H9 (cell line): ENCODE results near the gene PRSS27. TPM values are rescaled to one million over a fixed set of nuclear protein-coding genes. Genes with fewer than 3 reads are reported as not detected.

Source experiments
- DNase-seq: peaks from one replicate; pipeline ENCODE4 v3.0.0-alpha.2; 2017
- H2AFZ ChIP-seq: one replicate; pipeline ENCODE4 v1.6.1; 2013; ENCODE audit warnings: mild to moderate bottlenecking, low read length, control low read depth, moderate library complexity
- H2AK5ac ChIP-seq: 2 replicates; pipeline ENCODE4 v1.6.1; 2013; ENCODE audit warnings: low read length, control low read depth, mixed read lengths; ENCODE audit not compliant: insufficient read length
- H2BK120ac ChIP-seq: one replicate; pipeline ENCODE4 v1.6.1; 2013; ENCODE audit warnings: low read depth, mild to moderate bottlenecking, low read length, control low read depth, inconsistent platforms; ENCODE audit not compliant: poor library complexity, severe bottlenecking
- H2BK12ac ChIP-seq: 2 replicates; pipeline ENCODE4 v1.6.1; 2013; ENCODE audit warnings: low read length, control low read depth, mixed read lengths, low read depth; ENCODE audit not compliant: insufficient read length
- H2BK15ac ChIP-seq: 2 replicates; pipeline ENCODE4 v1.6.1; 2013; ENCODE audit warnings: low read depth, low read length, control low read depth
- H2BK20ac ChIP-seq: one replicate; pipeline ENCODE4 v1.6.1; 2013; ENCODE audit warnings: low read depth, mild to moderate bottlenecking, low read length, control low read depth, inconsistent platforms; ENCODE audit not compliant: poor library complexity, severe bottlenecking
- H2BK5ac ChIP-seq: 2 replicates; pipeline ENCODE4 v1.6.1; 2013; ENCODE audit warnings: low read length, control low read depth, mixed read lengths; ENCODE audit not compliant: insufficient read length
- H3K14ac ChIP-seq: 2 replicates; pipeline ENCODE4 v1.6.1; 2013; ENCODE audit warnings: low read length, control low read depth; ENCODE audit not compliant: insufficient read depth
- H3K18ac ChIP-seq: 2 replicates; pipeline ENCODE4 v1.6.1; 2013; ENCODE audit warnings: low read depth, mild to moderate bottlenecking, mixed read lengths, low read length, control low read depth; ENCODE audit not compliant: insufficient read length
- H3K23ac ChIP-seq: 2 replicates; pipeline ENCODE4 v1.6.1; 2013; ENCODE audit warnings: low read length, control low read depth, mixed read lengths, low read depth; ENCODE audit not compliant: insufficient read length
- H3K23me2 ChIP-seq: 2 replicates; pipeline ENCODE4 v1.6.1; 2013; ENCODE audit warnings: low read depth, mild to moderate bottlenecking, mixed read lengths, low read length, control low read depth; ENCODE audit not compliant: insufficient read length, poor library complexity, severe bottlenecking
- H3K27ac ChIP-seq: 2 replicates; pipeline ENCODE4 v1.5.1; 2013; ENCODE audit warnings: low read length, control low read depth, mixed read lengths, low read depth; ENCODE audit not compliant: insufficient read length
- H3K27me3 ChIP-seq: 2 replicates; pipeline ENCODE4 v1.6.1; 2013; ENCODE audit warnings: low read length, control low read depth, inconsistent platforms; ENCODE audit not compliant: insufficient read depth
- H3K4ac ChIP-seq: 2 replicates; pipeline ENCODE4 v1.6.1; 2013; ENCODE audit warnings: low read depth, mild to moderate bottlenecking, control low read depth, inconsistent platforms, low read length, moderate library complexity
- H3K4me1 ChIP-seq: 2 replicates; pipeline ENCODE4 v1.6.1; 2013; ENCODE audit warnings: low read length, control low read depth, inconsistent platforms; ENCODE audit not compliant: insufficient read depth
- H3K4me2 ChIP-seq: 2 replicates; pipeline ENCODE4 v1.6.1; 2013; ENCODE audit warnings: low read length, control low read depth, mixed read lengths; ENCODE audit not compliant: insufficient read length, insufficient read depth
- H3K56ac ChIP-seq: 2 replicates; pipeline ENCODE4 v1.6.1; 2013; ENCODE audit warnings: low read depth, mild to moderate bottlenecking, mixed read lengths, low read length, control low read depth; ENCODE audit not compliant: insufficient read length
- H3K79me1 ChIP-seq: 2 replicates; pipeline ENCODE4 v1.6.1; 2013; ENCODE audit warnings: low read depth, mild to moderate bottlenecking, moderate library complexity, low read length, control low read depth, inconsistent platforms; ENCODE audit not compliant: insufficient read depth, poor library complexity, severe bottlenecking
- H3K79me2 ChIP-seq: 2 replicates; pipeline ENCODE4 v1.6.1; 2013; ENCODE audit warnings: low read length, control low read depth, inconsistent platforms; ENCODE audit not compliant: insufficient read depth
- H3K9ac ChIP-seq: 2 replicates; pipeline ENCODE4 v1.6.1; 2013; ENCODE audit warnings: low read length, control low read depth, mixed read lengths; ENCODE audit not compliant: insufficient read length; ENCODE audit errors: extremely low read depth
- H3K9me3 ChIP-seq: one replicate; pipeline ENCODE4 v1.6.1; 2013; ENCODE audit warnings: low read depth, low read length, inconsistent platforms; ENCODE audit not compliant: control insufficient read depth
- H3T11ph ChIP-seq: one replicate; pipeline ENCODE4 v1.6.1; 2013; ENCODE audit warnings: mild to moderate bottlenecking, low read length, control low read depth, inconsistent platforms
- H4K20me1 ChIP-seq: one replicate; pipeline ENCODE4 v1.6.1; 2013; ENCODE audit not compliant: control insufficient read depth, insufficient read length, insufficient read depth
- H4K5ac ChIP-seq: 2 replicates; pipeline ENCODE4 v1.6.1; 2013; ENCODE audit warnings: low read depth, mild to moderate bottlenecking, mixed read lengths, low read length, control low read depth; ENCODE audit not compliant: insufficient read length
- H4K8ac ChIP-seq: replicated peaks from 2 replicates; pipeline ENCODE4 v1.6.1; 2013; ENCODE audit warnings: low read length, control low read depth, mixed read lengths, low read depth; ENCODE audit not compliant: insufficient read length
- H4K91ac ChIP-seq: 2 replicates; pipeline ENCODE4 v1.6.1; 2013; ENCODE audit warnings: low read depth, mild to moderate bottlenecking, moderate library complexity, mixed read lengths, low read length, control low read depth; ENCODE audit not compliant: insufficient read length
- H3K27ac Mint-ChIP-seq, 3 experiments: 2 replicates in 2 of 3; 3 replicates in 1 of 3; pipeline ENCODE4 v1.8.0; 2020 to 2021; ENCODE audit warnings: mixed read lengths in 3 of 3, mild to moderate bottlenecking in 1 of 3, moderate library complexity in 1 of 3
- H3K27me3 Mint-ChIP-seq: 2 replicates; pipeline ENCODE4 v1.8.0; 2021; ENCODE audit warnings: low read depth, mild to moderate bottlenecking, moderate library complexity, mixed read lengths
- H3K36me3 Mint-ChIP-seq, 3 experiments: 2 replicates in 2 of 3; 3 replicates in 1 of 3; pipeline ENCODE4 v1.8.0; 2020 to 2021; ENCODE audit warnings: low read depth in 3 of 3, mixed read lengths in 3 of 3; ENCODE audit not compliant: insufficient read depth in 1 of 3
- H3K4me1 Mint-ChIP-seq, 2 experiments: 2 replicates each; pipeline ENCODE4 v1.8.0; 2020; ENCODE audit warnings: mixed read lengths in 2 of 2
- H3K4me3 Mint-ChIP-seq, 2 experiments: 2 replicates in 1 of 2; 3 replicates in 1 of 2; pipeline ENCODE4 v1.8.0; 2020 to 2021; ENCODE audit warnings: mild to moderate bottlenecking in 2 of 2, mixed read lengths in 2 of 2, moderate library complexity in 1 of 2
- H3K9me3 Mint-ChIP-seq, 2 experiments: 2 replicates in 1 of 2; 3 replicates in 1 of 2; pipeline ENCODE4 v1.8.0; 2020; ENCODE audit warnings: mild to moderate bottlenecking in 2 of 2, mixed read lengths in 2 of 2, moderate library complexity in 1 of 2
- CTCF ChIP-seq: fragments of 200-600 bp; sonication (generic); conservative IDR thresholded peaks from 3 replicates; pipeline ENCODE4 v1.8.0; 2021; ENCODE audit warnings: antibody characterized with exemption, mild to moderate bottlenecking
- WGBS: extraction: QIAGEN DNeasy Blood & Tissue Kit; methylation state at CpG from one replicate; pipeline ENCODE4 v1.1.7; 2013; ENCODE audit warnings: missing lambda C conversion rate, low lambda C conversion rate, mixed read lengths; ENCODE audit not compliant: insufficient read length; ENCODE audit errors: extremely low coverage; 5-methylcytosine and 5-hydroxymethylcytosine counted together
- total RNA-seq: library from RNA; stranded (reverse); gene quantifications from 2 replicates; pipeline ENCODE4 v1.2.1, GENCODE V29; 2021

PRSS27 gene
- total RNA-seq, 1 experiment from 2014 or later = 5.0 TPM

DNA sequence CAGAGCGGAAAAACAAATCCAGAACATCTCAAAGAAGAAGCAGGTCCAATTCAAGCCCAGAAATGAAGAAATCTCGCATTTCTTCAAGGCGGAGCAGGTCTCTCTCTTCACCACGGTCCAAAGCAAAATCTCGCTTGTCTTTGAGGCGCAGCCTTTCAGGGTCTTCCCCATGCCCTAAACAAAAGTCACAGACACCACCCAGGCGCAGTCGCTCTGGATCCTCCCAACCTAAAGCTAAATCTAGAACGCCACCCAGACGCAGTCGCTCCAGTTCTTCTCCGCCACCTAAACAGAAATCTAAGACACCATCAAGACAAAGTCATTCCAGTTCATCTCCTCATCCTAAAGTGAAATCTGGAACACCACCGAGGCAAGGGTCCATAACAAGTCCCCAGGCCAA lies 42.7 kb upstream of the PRSS27 start:
- H3K9ac ChIP-seq = no peak overlapping the region
- H3K4me2 ChIP-seq = no peak overlapping the region
- H3K23ac ChIP-seq = no peak overlapping the region
- H3K36me3 Mint-ChIP-seq = peaks cover 96 to 100% (median 100%) of the 10 kb centered on the region in 3 experiments
- no peak overlapping the region for H2BK20ac ChIP-seq
- peaks cover 34 to 57% of the 10 kb centered on the region in 2 experiments for H3K9me3 Mint-ChIP-seq
- peaks cover 10% of the 10 kb centered on the region; the same call in 1 of the 2 replicates for H3K79me2 ChIP-seq
- H3K18ac ChIP-seq = no peak overlapping the region
- no peak overlapping the region for H4K5ac ChIP-seq
- no peak overlapping the region for H2BK12ac ChIP-seq
- H3K23me2 ChIP-seq = no peaks in the 10 kb centered on the region
- H2AFZ ChIP-seq = no peak overlapping the region
- H3K27me3 ChIP-seq = no peaks in the 10 kb centered on the region
- no peaks in the 10 kb centered on the region for H3K4me1 ChIP-seq
- H3K56ac ChIP-seq = no peak overlapping the region
- H3K4me3 Mint-ChIP-seq = peak overlapping the region in 1 of 2 experiments; percentile 21; a peak in 2 of 5 replicates
- H3K27ac Mint-ChIP-seq = no peak overlapping the region
- no peak for DNase-seq
- peaks cover 26% of the 10 kb centered on the region for H3K79me1 ChIP-seq
- no peak overlapping the region for H2AK5ac ChIP-seq
- no peak overlapping the region for H3T11ph ChIP-seq
- no peak for TF ChIP-seq CTCF
- peaks cover 0 to 4% of the 10 kb centered on the region in 2 experiments; a peak in 2 of 4 replicates for H3K4me1 Mint-ChIP-seq
- no CpG with 5 or more reads among the region's 13 CpGs for WGBS
- H3K4ac ChIP-seq = no peak overlapping the region
- H2BK5ac ChIP-seq = no peak overlapping the region
- H2BK15ac ChIP-seq = no peak overlapping the region
- H3K27me3 Mint-ChIP-seq = no peaks in the 10 kb centered on the region
- no peak overlapping the region for H2BK120ac ChIP-seq
- H3K14ac ChIP-seq = no peak overlapping the region
- no peak overlapping the region for H3K27ac ChIP-seq
- no peak overlapping the region for H4K8ac ChIP-seq
- H4K20me1 ChIP-seq = no peaks in the 10 kb centered on the region
- H4K91ac ChIP-seq = no peak overlapping the region
- H3K9me3 ChIP-seq = no peaks in the 10 kb centered on the region
